Lung (tissue), 12 donors: ENCODE results near the gene GHDC. TPM values are rescaled to one million over a fixed set of nuclear protein-coding genes. Genes with fewer than 3 reads are reported as not detected.
A peak's percentile ranks its signal among the peaks of the same experiment; 100 is the strongest.
"Not testable (repeated sequence)": the region's sequence is repeated elsewhere in the genome, so short reads cannot be mapped to it uniquely, and the experiment has no call there.

Experiments used
- ATAC-seq: fragments of 200-7000 bp; cut with Tn5 transposase; one replicate; pipeline ENCODE4 v1.9.1; 2020; ENCODE audit warnings: moderate number of reproducible peaks; ENCODE audit not compliant: insufficient read depth, low FRiP score
- DNase-seq, 3 donors: peaks; one replicate each; pipeline ENCODE4 v3.0.0-alpha.2; 2013 to 2017
- H3K27ac ChIP-seq, 2 donors: one replicate each; pipeline ENCODE4 v1.5.1; 2013; ENCODE audit warnings: mild to moderate bottlenecking in 2 of 2, moderate library complexity in 2 of 2, control low read depth in 1 of 2, inconsistent platforms in 1 of 2, low read depth in 1 of 2, low read length in 1 of 2
- H3K27me3 ChIP-seq, 3 donors: one replicate each; pipeline ENCODE4 v1.5.1; 2013; ENCODE audit warnings: low read length in 2 of 3; ENCODE audit not compliant: control insufficient read depth in 3 of 3, insufficient read depth in 3 of 3
- H3K36me3 ChIP-seq, 4 donors: one replicate each; pipeline ENCODE4 v1.5.1; 2013; ENCODE audit warnings: low read length in 4 of 4, mild to moderate bottlenecking in 1 of 4, moderate library complexity in 1 of 4; ENCODE audit not compliant: control insufficient read depth in 4 of 4, insufficient read depth in 4 of 4
- H3K4me1 ChIP-seq, 5 donors: one replicate each; pipeline ENCODE4 v1.5.1; 2013; ENCODE audit warnings: low read length in 5 of 5, mild to moderate bottlenecking in 2 of 5, moderate library complexity in 1 of 5; ENCODE audit not compliant: control insufficient read depth in 5 of 5, insufficient read depth in 5 of 5
- H3K4me3 ChIP-seq: one replicate; pipeline ENCODE4 v1.5.1; 2013; ENCODE audit warnings: mild to moderate bottlenecking, control low read depth, moderate library complexity
- H3K9ac ChIP-seq, 2 donors: one replicate each; pipeline ENCODE4 v1.5.1; 2013; ENCODE audit warnings: low read length in 2 of 2, control low read depth in 1 of 2; ENCODE audit not compliant: insufficient read depth in 1 of 2
- H3K9me3 ChIP-seq, 4 donors: one replicate each; pipeline ENCODE4 v1.5.1; 2013; ENCODE audit warnings: low read length in 3 of 4, mild to moderate bottlenecking in 1 of 4, moderate library complexity in 1 of 4; ENCODE audit not compliant: control insufficient read depth in 4 of 4, insufficient read depth in 3 of 4
- WGBS, 2 donors: extraction: QIAGEN DNeasy Blood & Tissue Kit; methylation state at CpG; one replicate each; pipeline ENCODE4 v1.1.7; 2013; 5-methylcytosine and 5-hydroxymethylcytosine counted together
- polyA plus RNA-seq, 2 donors: library from polyadenylated mRNA; stranded (reverse); fragments of 200-250 nt; gene quantifications; one replicate each; pipeline ENCODE4 v1.2.1, GENCODE V29; 2013
- total RNA-seq, 2 donors: library from RNA; depleted of rRNA in 1 of 2; stranded (reverse); fragments of >200 nt in 1 of 2; gene quantifications; one replicate each; pipeline ENCODE4 v1.2.1, GENCODE V29; 2014 to 2021
- TF ChIP-seq, protein P1 (sequence below): IDR thresholded peaks from 2 replicates; pipeline ENCODE4 v1.5.1; 2012; ENCODE audit warnings: mild to moderate bottlenecking; ENCODE audit errors: control extremely low read depth, extremely low read depth
- donor health status: control.
- donor health status: control.
- donor health status: Bipolar disorder and iron deficiency.
- donor health status: healthy.
- donor health status: DM: yes; HTN: yes; CAD: no.

GHDC gene
- total and polyA plus RNA-seq, 4 donors, result 17.2 to 33.3 (median 22.6) TPM

GRCh38 chr17:42142371-42142896 is 51.9 kb downstream of the GHDC start:
- TF ChIP-seq, protein P1, sequence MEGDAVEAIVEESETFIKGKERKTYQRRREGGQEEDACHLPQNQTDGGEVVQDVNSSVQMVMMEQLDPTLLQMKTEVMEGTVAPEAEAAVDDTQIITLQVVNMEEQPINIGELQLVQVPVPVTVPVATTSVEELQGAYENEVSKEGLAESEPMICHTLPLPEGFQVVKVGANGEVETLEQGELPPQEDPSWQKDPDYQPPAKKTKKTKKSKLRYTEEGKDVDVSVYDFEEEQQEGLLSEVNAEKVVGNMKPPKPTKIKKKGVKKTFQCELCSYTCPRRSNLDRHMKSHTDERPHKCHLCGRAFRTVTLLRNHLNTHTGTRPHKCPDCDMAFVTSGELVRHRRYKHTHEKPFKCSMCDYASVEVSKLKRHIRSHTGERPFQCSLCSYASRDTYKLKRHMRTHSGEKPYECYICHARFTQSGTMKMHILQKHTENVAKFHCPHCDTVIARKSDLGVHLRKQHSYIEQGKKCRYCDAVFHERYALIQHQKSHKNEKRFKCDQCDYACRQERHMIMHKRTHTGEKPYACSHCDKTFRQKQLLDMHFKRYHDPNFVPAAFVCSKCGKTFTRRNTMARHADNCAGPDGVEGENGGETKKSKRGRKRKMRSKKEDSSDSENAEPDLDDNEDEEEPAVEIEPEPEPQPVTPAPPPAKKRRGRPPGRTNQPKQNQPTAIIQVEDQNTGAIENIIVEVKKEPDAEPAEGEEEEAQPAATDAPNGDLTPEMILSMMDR, result no peak
- H3K4me1 ChIP-seq, result peaks cover 7 to 21% (median 13%) of the 10 kb centered on the region in 5 donors

GRCh38 chr17:42141382-42141781 is 52.9 kb downstream of the GHDC start:
- ATAC-seq, result no peak
- peaks cover 0 to 20% (median 2%) of the 10 kb centered on the region in 4 donors for H3K36me3 ChIP-seq
- WGBS, 2 donors, result 44 to 71% methylated on average over 8 of the region's 8 CpGs

More at GRCh38 chr17:42142371-42142896, 51.9 kb downstream of the GHDC start:
- Histone ChIP-seq H3K27me3 (no peaks in the 10 kb centered on the region), H3K9ac (no peak overlapping the region), H3K9me3 (no peaks in the 10 kb centered on the region), H3K36me3 (peaks cover 0 to 22% (median 3%) of the 10 kb centered on the region in 4 donors), H3K27ac (peak overlapping the region in 1 of 2 donors; percentile 52), H3K4me3 (no peak overlapping the region)
- DNase-seq, result no peak
- no peak for ATAC-seq
- WGBS, 2 donors, result 82% methylated on average over 7 of the region's 7 CpGs

DNA sequence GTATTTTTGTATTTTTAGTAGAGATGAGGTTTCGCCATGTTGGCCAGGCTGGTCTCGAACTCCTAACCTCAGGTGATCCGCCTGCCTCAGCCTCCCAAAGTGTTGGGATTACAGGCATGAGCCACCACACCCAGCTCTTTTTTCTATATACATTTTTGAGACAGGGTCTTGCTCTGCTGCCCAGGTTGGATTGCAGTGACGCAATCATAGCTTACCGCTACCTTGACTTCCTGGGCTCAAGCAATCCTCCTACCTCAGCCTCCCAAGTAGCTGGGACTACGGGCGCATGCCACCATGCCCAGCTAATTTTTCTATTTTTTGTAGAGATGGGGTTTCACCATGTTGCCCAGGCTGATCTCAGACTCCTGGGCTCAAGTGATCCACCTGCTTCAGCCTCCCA is 53.6 kb downstream of the GHDC start:
- not testable (repeated sequence) for ATAC-seq, H3K27me3 ChIP-seq, H3K4me3 ChIP-seq, H3K9me3 ChIP-seq, H3K9ac ChIP-seq, DNase-seq, H3K27ac ChIP-seq
- H3K36me3 ChIP-seq, result peaks cover 0 to 20% (median 2%) of the 10 kb centered on the region in 4 donors
- peaks cover 7 to 30% (median 22%) of the 10 kb centered on the region in 5 donors for H3K4me1 ChIP-seq
- WGBS, 2 donors, result 94 to 97% methylated on average over 7 of the region's 7 CpGs

More at GRCh38 chr17:42141382-42141781, 52.9 kb downstream of the GHDC start:
- H3K27me3 ChIP-seq, result no peaks in the 10 kb centered on the region
- H3K9ac ChIP-seq, result no peak overlapping the region
- DNase-seq, result no peak
- no peaks in the 10 kb centered on the region for H3K9me3 ChIP-seq
- H3K27ac ChIP-seq, result no peak overlapping the region
- no peak overlapping the region for H3K4me3 ChIP-seq
- H3K4me1 ChIP-seq, result peaks cover 7 to 26% (median 15%) of the 10 kb centered on the region in 5 donors
- TF ChIP-seq, protein P1, result no peak

Other genes with a start within 250 kb of the GHDC start
- 10 to 100 TPM; 34.8 to 53.5 TPM for gene CNP, start 227.7 kb downstream of the GHDC start, total RNA-seq
- 10 to 100 TPM; 32.3 to 33.1 TPM for gene CNP, start 227.7 kb downstream of the GHDC start, polyA plus RNA-seq
- gene DNAJC7, start 177.1 kb downstream of the GHDC start, total RNA-seq, result 10 to 100 TPM; 84.1 to 89.3 TPM
- gene DNAJC7, start 177.1 kb downstream of the GHDC start, polyA plus RNA-seq, result 10 to 100 TPM; 66.2 to 81.8 TPM
- gene NKIRAS2, start 174.4 kb downstream of the GHDC start, total RNA-seq, result 10 to 100 TPM; 29.2 to 32.0 TPM
- 10 to 100 TPM; 32.7 to 44.2 TPM for gene NKIRAS2, start 174.4 kb downstream of the GHDC start, polyA plus RNA-seq
- gene C17orf113, start 143.9 kb downstream of the GHDC start, total RNA-seq, result 1 to 10 TPM; 1.7 to 3.6 TPM
- under 1 TPM; 0.38 to 0.71 TPM for gene C17orf113, start 143.9 kb downstream of the GHDC start, polyA plus RNA-seq
- under 1 TPM; 0.34 to 0.40 TPM for gene ZNF385C, start 96.0 kb downstream of the GHDC start, total RNA-seq
- under 1 TPM; 0.14 to 0.57 TPM for gene ZNF385C, start 96.0 kb downstream of the GHDC start, polyA plus RNA-seq
- gene DHX58, start 81.8 kb downstream of the GHDC start, total RNA-seq, result 10 to 100 TPM; 14.7 to 28.6 TPM
- 10 to 100 TPM; 22.9 to 35.1 TPM for gene DHX58, start 81.8 kb downstream of the GHDC start, polyA plus RNA-seq
- gene KAT2A, start 73.1 kb downstream of the GHDC start, total RNA-seq, result 10 to 100 TPM; 18.8 to 37.1 TPM
- gene KAT2A, start 73.1 kb downstream of the GHDC start, polyA plus RNA-seq, result 10 to 100 TPM; 28.3 to 56.8 TPM
- under 1 TPM in 1 of 2 donors, not detected in 1; 0.20 TPM for gene HSPB9, start 71.7 kb downstream of the GHDC start, total RNA-seq
- under 1 TPM; 0.03 to 0.18 TPM for gene HSPB9, start 71.7 kb downstream of the GHDC start, polyA plus RNA-seq
- gene RAB5C, start 39.5 kb downstream of the GHDC start, total RNA-seq, result 100 to 1,000 TPM in 1 of 2 donors, 10 to 100 TPM in 1; 73.0 to 180 TPM
- gene RAB5C, start 39.5 kb downstream of the GHDC start, polyA plus RNA-seq, result 100 to 1,000 TPM; 132 to 307 TPM
- gene KCNH4, start 13.4 kb downstream of the GHDC start, total RNA-seq, result under 1 TPM; 0.11 to 0.31 TPM
- under 1 TPM; 0.04 to 0.57 TPM for gene KCNH4, start 13.4 kb downstream of the GHDC start, polyA plus RNA-seq
- not detected for gene HCRT, start 9.0 kb downstream of the GHDC start, total RNA-seq
- not detected for gene HCRT, start 9.0 kb downstream of the GHDC start, polyA plus RNA-seq
- 10 to 100 TPM; 49.5 to 53.6 TPM for gene STAT5B, start 81.9 kb upstream of the GHDC start, total RNA-seq
- 10 to 100 TPM; 23.3 to 46.8 TPM for gene STAT5B, start 81.9 kb upstream of the GHDC start, polyA plus RNA-seq
- 10 to 100 TPM; 20.9 to 52.0 TPM for gene STAT5A, start 94.0 kb upstream of the GHDC start, total RNA-seq
- 10 to 100 TPM; 16.4 to 42.8 TPM for gene STAT5A, start 94.0 kb upstream of the GHDC start, polyA plus RNA-seq
- gene STAT3, start 193.9 kb upstream of the GHDC start, total RNA-seq, result 100 to 1,000 TPM; 267 to 297 TPM
- 100 to 1,000 TPM in 1 of 2 donors, 10 to 100 TPM in 1; 69.9 to 211 TPM for gene STAT3, start 193.9 kb upstream of the GHDC start, polyA plus RNA-seq
- 100 to 1,000 TPM; 185 to 277 TPM for gene CAVIN1, start 228.8 kb upstream of the GHDC start, total RNA-seq
- gene CAVIN1, start 228.8 kb upstream of the GHDC start, polyA plus RNA-seq, result 100 to 1,000 TPM; 110 to 134 TPM